HEK293T (cell line): ENCODE data around the gene ACADL.
"Not testable (repeated sequence)": the region's sequence is repeated elsewhere in the genome, so short reads cannot be mapped to it uniquely, and the experiment has no call there.

Source experiments
- CTCF ChIA-PET: fragments of 350-600 bp; formaldehyde crosslinking; extraction: SDS; loops from one replicate; lab custom pipeline; 2021; ENCODE audit warnings: antibody characterized with exemption, inconsistent platforms; lab: Yijun Ruan, JAX
- POLR2A ChIA-PET: fragments of 350-600 bp; formaldehyde crosslinking; extraction: SDS; loops from one replicate; lab custom pipeline; 2020; ENCODE audit warnings: antibody characterized with exemption, inconsistent platforms; lab: Yijun Ruan, JAX
- DNase-seq: peaks from one replicate; pipeline ENCODE4 v3.0.0; 2012; ENCODE audit warnings: mixed read lengths; ENCODE audit errors: extremely low spot score
- ARNT ChIP-seq: fragments of 450-650 bp; IDR thresholded peaks from 2 replicates; pipeline ENCODE4 v1.6.1; 2017; ENCODE audit warnings: mild to moderate bottlenecking
- BHLHE40 ChIP-seq: fragments of 450-650 bp; IDR thresholded peaks from 2 replicates; pipeline ENCODE4 v1.6.1; 2016; ENCODE audit warnings: mild to moderate bottlenecking, moderate library complexity, borderline replicate concordance
- CTBP1 ChIP-seq: fragments of 450-650 bp; IDR thresholded peaks from 2 replicates; pipeline ENCODE4 v1.6.1; 2016; ENCODE audit warnings: borderline replicate concordance
- ELF4 ChIP-seq: fragments of 450-650 bp; IDR thresholded peaks from 2 replicates; pipeline ENCODE4 v1.6.1; 2017; ENCODE audit warnings: antibody characterized with exemption
- FOXA1 ChIP-seq: fragments of 450-650 bp; IDR thresholded peaks from 2 replicates; pipeline ENCODE4 v1.6.1; 2016; ENCODE audit warnings: mild to moderate bottlenecking
- FOXK2 ChIP-seq: fragments of 450-650 bp; IDR thresholded peaks from 2 replicates; pipeline ENCODE4 v1.6.1; 2016; ENCODE audit warnings: mild to moderate bottlenecking
- FOXM1 ChIP-seq: fragments of 450-650 bp; IDR thresholded peaks from 2 replicates; pipeline ENCODE4 v1.6.1; 2017; ENCODE audit warnings: mild to moderate bottlenecking, borderline replicate concordance
- HDGF ChIP-seq: fragments of 450-650 bp; IDR thresholded peaks from 2 replicates; pipeline ENCODE4 v1.6.1; 2017; ENCODE audit warnings: antibody characterized with exemption, borderline replicate concordance
- L3MBTL2 ChIP-seq: fragments of 450-650 bp; conservative IDR thresholded peaks from 2 replicates; pipeline ENCODE4 v1.6.1; 2016; ENCODE audit warnings: mild to moderate bottlenecking
- LEF1 ChIP-seq: fragments of 450-650 bp; IDR thresholded peaks from 2 replicates; pipeline ENCODE4 v1.6.1; 2017; ENCODE audit warnings: mild to moderate bottlenecking, borderline replicate concordance
- NFRKB ChIP-seq: fragments of 450-650 bp; IDR thresholded peaks from 2 replicates; pipeline ENCODE4 v1.6.1; 2016; ENCODE audit warnings: mild to moderate bottlenecking, moderate library complexity
- PKNOX1 ChIP-seq: fragments of 450-650 bp; IDR thresholded peaks from 2 replicates; pipeline ENCODE4 v1.6.1; 2016
- SP1 ChIP-seq: fragments of 450-650 bp; IDR thresholded peaks from 2 replicates; pipeline ENCODE4 v1.6.1; 2017
- SUZ12 ChIP-seq: fragments of 450-650 bp; IDR thresholded peaks from 2 replicates; pipeline ENCODE4 v1.6.1; 2016; ENCODE audit warnings: mild to moderate bottlenecking
- TARDBP ChIP-seq: fragments of 450-650 bp; IDR thresholded peaks from 2 replicates; pipeline ENCODE4 v1.6.1; 2016
- ZNF384 ChIP-seq: fragments of 450-650 bp; IDR thresholded peaks from 2 replicates; pipeline ENCODE4 v1.6.1; 2016

The ACADL gene

GRCh38 chr2:210180477-210180876, 44.8 kb downstream of the ACADL start:
- CTCF ChIA-PET, result no interaction called here
- POLR2A ChIA-PET, result no interaction called here
- TF ChIP-seq NFRKB (no peak), SP1 (no peak), LEF1 (no peak), HDGF (no peak), BHLHE40 (no peak), ELF4 (no peak)
- no peak for DNase-seq

GRCh38 chr2:210179351-210179990, 45.8 kb downstream of the ACADL start:
- TF ChIP-seq L3MBTL2 (no peak), CTBP1 (no peak), FOXK2 (no peak), FOXM1 (no peak), BHLHE40 (no peak), NFRKB (no peak), FOXA1 (no peak), ARNT (no peak), SP1 (no peak)
- DNase-seq, result no peak
- ChIA-PET POLR2A (no interaction called here), CTCF (no interaction called here)

- POLR2A ChIA-PET, result no interaction called here
- TF ChIP-seq L3MBTL2 (no peak), BHLHE40 (no peak), ZNF384 (no peak), ELF4 (no peak), FOXK2 (no peak), PKNOX1 (no peak), TARDBP (no peak), SP1 (no peak), FOXM1 (no peak), FOXA1 (no peak), NFRKB (no peak), CTBP1 (no peak)
- DNase-seq, result no peak
- CTCF ChIA-PET, result no interaction called here
Observed at GRCh38 chr2:210177769-210178168, 47.5 kb downstream of the ACADL start.

- DNase-seq, CTCF ChIA-PET, POLR2A ChIA-PET: not testable (repeated sequence)
Observed at GRCh38 chr2:210177115-210177514, 48.1 kb downstream of the ACADL start.

- no peak for DNase-seq
- TF ChIP-seq ZNF384 (no peak), SP1 (no peak), SUZ12 (no peak), LEF1 (no peak), FOXM1 (no peak), ARNT (no peak), BHLHE40 (no peak)
- POLR2A ChIA-PET, result no interaction called here
- CTCF ChIA-PET, result no interaction called here
Observed at GRCh38 chr2:210174086-210174485, 51.2 kb downstream of the ACADL start.

GRCh38 chr2:210172219-210172575, 53.0 kb downstream of the ACADL start:
- no peak for DNase-seq
- ChIA-PET CTCF (no interaction called here), POLR2A (interaction anchor here (1.5 kb wide), 1 partner anchor 14 kb away, joined by 3 read pairs; no protein-coding TSS in a partner anchor)
- TF ChIP-seq TARDBP, result no peak
- no peak for TF ChIP-seq LEF1
- TF ChIP-seq HDGF, result no peak
- TF ChIP-seq FOXM1, result no peak
- no peak for TF ChIP-seq L3MBTL2
- no peak for TF ChIP-seq BHLHE40
- TF ChIP-seq ARNT, result no peak
- TF ChIP-seq ELF4, result no peak
- no peak for TF ChIP-seq FOXA1
- TF ChIP-seq PKNOX1, result no peak
- no peak for TF ChIP-seq SUZ12
- no peak for TF ChIP-seq CTBP1

DNA sequence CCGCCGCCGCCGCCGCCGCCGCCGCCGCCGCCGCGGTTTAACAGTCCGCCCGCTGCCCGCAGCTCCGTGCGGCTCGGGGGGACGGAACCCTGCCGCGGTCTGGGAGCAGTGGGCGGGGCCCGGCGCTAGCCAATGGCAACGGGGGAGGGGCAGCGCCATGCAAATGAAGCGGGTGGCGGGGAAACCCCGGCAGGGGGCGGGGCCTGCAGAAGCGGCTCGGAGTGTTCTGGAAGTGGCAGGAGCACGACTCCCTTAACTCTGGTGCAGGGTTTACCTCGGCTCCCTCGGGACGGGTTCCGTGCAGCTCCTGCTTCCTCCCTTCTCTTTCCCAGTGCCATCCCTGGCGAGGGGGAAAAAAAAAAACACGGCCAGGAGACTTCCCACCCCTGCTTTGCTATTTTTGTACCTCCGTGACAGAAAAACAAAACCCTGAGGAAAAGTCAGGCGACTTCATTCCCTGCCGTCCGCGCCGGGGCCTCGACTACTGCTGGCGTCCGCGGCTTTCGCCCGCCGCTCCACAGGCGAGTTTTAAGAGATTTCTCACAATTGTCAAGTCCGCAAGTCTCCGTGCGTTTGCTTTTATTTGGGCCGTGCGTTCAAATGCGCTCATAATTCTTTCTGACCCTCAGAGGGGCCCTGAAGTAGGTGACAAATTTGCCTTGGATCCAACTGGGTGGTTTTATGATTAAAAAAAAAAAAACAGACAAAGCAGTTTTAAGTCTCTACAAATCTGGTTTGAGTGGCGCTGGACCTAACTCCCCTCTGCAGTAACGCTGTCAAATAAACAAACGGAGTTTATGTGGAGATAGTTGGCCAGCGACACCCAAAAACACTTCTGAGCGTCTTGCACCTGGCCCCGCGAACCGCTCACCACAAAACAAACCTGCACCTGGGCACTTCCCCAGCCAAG, 53.7 kb downstream of the ACADL start, which contains the start of gene KANSL1L:
Gene KANSL1L, minus strand, starts transcription at position 101 of the 910 bp plus-strand sequence. CDS start 16,827 bp downstream, outside the sequence.
- TF ChIP-seq PKNOX1 (peak; percentile 29), L3MBTL2 (peak; percentile 49; the same call in 1 of the 2 replicates), ZNF384 (0 out of 2 replicates have a peak, but pooled peaks have one; percentile 29), CTBP1 (no peak)
- CTCF ChIA-PET, result no interaction called here
- peak; percentile 91 for DNase-seq
- POLR2A ChIA-PET, result interaction anchor here (1.4 to 1.5 kb wide), 2 partner anchors 14 to 17 kb away, joined by 3 to 4 read pairs; no protein-coding TSS in a partner anchor
